ENCODE results near the gene DIPK2B.

Gene DIPK2B

DNA sequence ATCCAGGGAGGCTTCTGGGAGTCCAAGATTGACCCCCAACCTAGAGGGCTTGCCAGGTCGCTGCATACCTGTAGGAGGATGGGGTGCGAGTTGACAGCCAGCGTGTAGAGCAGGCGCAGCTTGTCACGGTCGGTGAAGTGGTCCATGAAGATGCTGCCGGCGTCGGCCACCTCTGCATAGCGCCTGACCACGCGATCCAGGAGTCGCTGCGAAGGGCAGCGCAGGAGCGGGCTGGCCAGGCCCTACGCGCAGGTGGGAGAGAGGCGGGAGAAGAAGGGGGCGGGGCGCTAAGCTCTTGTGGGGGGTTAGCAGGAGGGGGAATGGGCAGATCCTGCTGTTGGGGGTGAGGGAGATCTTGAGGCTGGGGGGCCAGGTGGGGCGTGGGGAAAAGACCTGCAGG is 43.0 kb downstream of the DIPK2B start:
- DNase-seq (ENCODE audit: low spot score): no peak

DNA sequence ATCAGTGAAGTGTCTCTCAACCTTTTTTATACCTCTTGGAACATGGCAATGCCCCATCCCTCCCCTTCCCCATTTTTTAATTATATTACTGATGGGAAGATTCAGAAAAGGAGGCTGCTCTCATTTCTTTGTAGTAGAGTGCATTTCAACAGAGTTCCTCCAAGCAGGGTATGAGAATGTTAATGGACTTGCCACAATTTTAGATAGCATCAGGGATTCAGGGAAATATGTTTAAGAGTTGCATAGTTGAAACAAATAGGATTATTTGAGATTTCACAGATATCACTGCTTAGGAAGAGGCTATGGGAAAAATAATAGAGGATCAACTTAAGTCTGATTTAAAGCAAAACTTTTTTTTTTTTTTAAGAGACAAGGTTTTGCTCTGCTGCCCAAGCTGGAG is 46.2 kb downstream of the DIPK2B start:
- no peak for DNase-seq (ENCODE audit: low spot score)

DNA sequence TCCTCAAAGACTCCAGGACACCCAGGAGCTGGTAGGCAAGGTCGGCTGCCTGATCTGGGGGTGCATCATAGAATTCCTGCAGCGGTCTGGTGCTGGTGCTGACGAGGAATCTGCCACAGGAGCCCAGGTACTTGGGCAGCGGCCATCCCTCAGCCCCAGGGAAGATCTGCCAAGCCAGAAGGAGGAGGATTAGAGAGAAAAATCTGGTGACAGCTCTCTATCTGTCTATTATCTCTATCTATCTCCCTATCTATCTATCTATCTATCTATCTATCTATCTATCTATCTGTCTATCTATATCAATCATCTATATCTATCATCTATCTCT is 46.7 kb downstream of the DIPK2B start:
- DNase-seq (ENCODE audit: low spot score): no peak
